Brain microvascular endothelial cell (primary cell): Measurements from ENCODE around the gene SIGLEC5.

ENCODE experiments used
- DNase-seq: peaks from one replicate; pipeline ENCODE4 v3.0.0-alpha.2; 2020
- H3K27ac ChIP-seq: fragments of 250-450 bp; sonication (Bioruptor Pico); 2 replicates; pipeline ENCODE4 v1.5.1; 2020; ENCODE audit warnings: mild to moderate bottlenecking, moderate library complexity
- H3K27me3 ChIP-seq: fragments of 250-450 bp; sonication (Bioruptor Pico); replicated peaks from 2 replicates; pipeline ENCODE4 v1.5.1; 2020; ENCODE audit warnings: mild to moderate bottlenecking
- H3K36me3 ChIP-seq: fragments of 250-450 bp; sonication (Bioruptor Pico); replicated peaks from 2 replicates; pipeline ENCODE4 v1.5.1; 2020; ENCODE audit warnings: mild to moderate bottlenecking
- H3K4me3 ChIP-seq: 2 replicates; pipeline ENCODE4 v1.5.1; 2011; ENCODE audit warnings: low read depth, mild to moderate bottlenecking, control low read depth, low read length, moderate library complexity
- CTCF ChIP-seq: IDR thresholded peaks from 2 replicates; pipeline ENCODE4 v1.5.1; 2011; ENCODE audit warnings: low read depth, mild to moderate bottlenecking, moderate library complexity, low read length, control low read depth, inconsistent platforms; ENCODE audit errors: missing control alignments
- in situ Hi-C: cut with HindIII; loops from 2 replicates; pipeline ENCODE4 v1.10.0; 2017; ENCODE audit warnings: low sequenced_read_pairs, low pct_ligation_motif_present

Gene SIGLEC5

GRCh38 chr19:51637362-51637978 lies 7.3 kb upstream of the SIGLEC5 start:
- no peak for DNase-seq
- Histone ChIP-seq H3K36me3 (no peaks in the 10 kb centered on the region), H3K4me3 (no peak overlapping the region), H3K27ac (no peak overlapping the region), H3K27me3 (no peaks in the 10 kb centered on the region)
- TF ChIP-seq CTCF, result no peak
- in situ Hi-C loops, result no loop called here

- in situ Hi-C loops, result no loop called here
- H3K27ac ChIP-seq, result no peak overlapping the region
- TF ChIP-seq CTCF, result no peak
These were observed 1.9 kb upstream of the SIGLEC5 start for GRCh38 chr19:51632126-51632525.

GRCh38 chr19:51628153-51628939 lies 1.9 kb downstream of the SIGLEC5 start:
- no peak for DNase-seq
- no peak for TF ChIP-seq CTCF
- Histone ChIP-seq H3K27me3 (no peaks in the 10 kb centered on the region), H3K36me3 (no peaks in the 10 kb centered on the region), H3K4me3 (no peak overlapping the region), H3K27ac (no peak overlapping the region)
- in situ Hi-C loops, result no loop called here

More at GRCh38 chr19:51632126-51632525, 1.9 kb upstream of the SIGLEC5 start:
- no peak for DNase-seq
- Histone ChIP-seq H3K4me3 (no peak overlapping the region), H3K27me3 (no peaks in the 10 kb centered on the region), H3K36me3 (no peaks in the 10 kb centered on the region)

- H3K4me3 ChIP-seq, result no peak overlapping the region
These were observed 2.6 kb downstream of the SIGLEC5 start for GRCh38 chr19:51627491-51628138.

GRCh38 chr19:51626675-51627074 lies 3.5 kb downstream of the SIGLEC5 start:
- no peak overlapping the region for H3K4me3 ChIP-seq
- in situ Hi-C loops, result no loop called here
- H3K36me3 ChIP-seq, result no peaks in the 10 kb centered on the region
- H3K27me3 ChIP-seq, result no peaks in the 10 kb centered on the region
- no peak overlapping the region for H3K27ac ChIP-seq
- no peak for DNase-seq
- TF ChIP-seq CTCF, result no peak

More at GRCh38 chr19:51627491-51628138, 2.6 kb downstream of the SIGLEC5 start:
- H3K27ac ChIP-seq, result no peak overlapping the region
- in situ Hi-C loops, result no loop called here
- no peak for TF ChIP-seq CTCF
- no peaks in the 10 kb centered on the region for H3K36me3 ChIP-seq
- H3K27me3 ChIP-seq, result no peaks in the 10 kb centered on the region
- no peak for DNase-seq
